SK-N-SH (cell line): Measurements from ENCODE around the gene GANAB. TPM values are rescaled to one million over a fixed set of nuclear protein-coding genes. Genes with fewer than 3 reads are reported as not detected.

ENCODE experiments used
- CTCF ChIA-PET: fragments of 300-600, 350-600 bp; formaldehyde crosslinking; extraction: SDS; loops from one replicate; lab custom pipeline; 2021; lab: Yijun Ruan, JAX
- POLR2A ChIA-PET: fragments of 350-600 bp; sonication (Branson Sonifier 250); formaldehyde crosslinking; extraction: SDS; loops from one replicate; lab custom pipeline; 2020; ENCODE audit warnings: antibody characterized with exemption, inconsistent platforms; lab: Yijun Ruan, JAX
- DNase-seq: peaks from one replicate; pipeline ENCODE4 v3.0.0; 2012
- H2AFZ ChIP-seq: fragments of 200-600 bp; sonication (generic); 2 replicates; pipeline ENCODE4 v1.8.1; 2016; ENCODE audit warnings: antibody characterized with exemption, mild to moderate bottlenecking, low read depth
- H3F3A ChIP-seq: fragments of 200-600 bp; sonication (generic); replicated peaks from 2 replicates; pipeline ENCODE3; 2016; ENCODE audit warnings: antibody characterized with exemption, mild to moderate bottlenecking; ENCODE audit not compliant: insufficient read depth
- H3K27ac ChIP-seq, 2 experiments: fragments of 200-500 bp in 1 of 2; fragments of 200-600 bp in 1 of 2; sonication (Bioruptor generic) in 1 of 2; sonication (generic), shearing (Covaris generic) in 1 of 2; 2 replicates each; pipeline versions ENCODE4 v1.5.1 to v1.6.1; 2014 to 2016; ENCODE audit warnings: low read depth in 2 of 2, inconsistent platforms in 1 of 2, low read length in 1 of 2, mild to moderate bottlenecking in 1 of 2, mixed read lengths in 1 of 2
- H3K27me3 ChIP-seq: fragments of 200-600 bp; sonication (generic), shearing (Covaris generic); 2 replicates; pipeline ENCODE4 v1.6.1; 2016; ENCODE audit warnings: mixed run types; ENCODE audit not compliant: insufficient read depth
- H3K36me3 ChIP-seq, 2 experiments: fragments of 200-500 bp in 1 of 2; fragments of 200-600 bp in 1 of 2; sonication (Bioruptor generic) in 1 of 2; sonication (generic) in 1 of 2; replicated peaks in 1 of 2; 2 replicates each; pipeline versions ENCODE3 to v1.5.1; 2014 to 2016; ENCODE audit warnings: low read length in 1 of 2, mild to moderate bottlenecking in 1 of 2; ENCODE audit not compliant: insufficient read depth in 2 of 2, control insufficient read depth in 1 of 2
- H3K4me1 ChIP-seq, 2 experiments: fragments of 200-500 bp in 1 of 2; fragments of 200-600 bp in 1 of 2; sonication (Bioruptor generic) in 1 of 2; sonication (generic), shearing (Covaris generic) in 1 of 2; 2 replicates each; pipeline versions ENCODE4 v1.5.1 to v1.6.1; 2014 to 2016; ENCODE audit warnings: low read depth in 1 of 2, low read length in 1 of 2, mixed run types in 1 of 2; ENCODE audit not compliant: insufficient read depth in 2 of 2, control insufficient read depth in 1 of 2
- H3K4me2 ChIP-seq: fragments of 200-600 bp; sonication (generic), shearing (Covaris generic); 2 replicates; pipeline ENCODE4 v1.6.1; 2017; ENCODE audit warnings: mixed run types
- H3K4me3 ChIP-seq, 2 experiments: fragments of 200-500 bp in 1 of 2; fragments of 200-600 bp in 1 of 2; sonication (Bioruptor generic) in 1 of 2; sonication (generic), shearing (Covaris generic) in 1 of 2; 2 replicates each; pipeline versions ENCODE4 v1.5.1 to v1.8.1; 2014 to 2016; ENCODE audit warnings: low read depth in 2 of 2, inconsistent platforms in 1 of 2, low read length in 1 of 2, mild to moderate bottlenecking in 1 of 2, mixed read lengths in 1 of 2, moderate library complexity in 1 of 2
- H3K79me2 ChIP-seq: fragments of 200-600 bp; sonication (generic); 2 replicates; pipeline ENCODE4 v1.8.1; 2017; ENCODE audit warnings: mild to moderate bottlenecking; ENCODE audit not compliant: insufficient read depth
- H3K9ac ChIP-seq: fragments of 200-600 bp; sonication (generic); 2 replicates; pipeline ENCODE4 v1.6.1; 2017; ENCODE audit warnings: mixed run types
- H3K9me2 ChIP-seq: fragments of 200-600 bp; sonication (generic); 2 replicates; pipeline ENCODE4 v1.6.1; 2017; ENCODE audit warnings: mixed run types
- H3K9me3 ChIP-seq: fragments of 200-600 bp; sonication (generic); 2 replicates; pipeline ENCODE4 v1.6.1; 2017; ENCODE audit warnings: mixed run types, mild to moderate bottlenecking, moderate library complexity
- H4K20me1 ChIP-seq: fragments of 200-600 bp; sonication (generic); 2 replicates; pipeline ENCODE4 v1.6.1; 2017; ENCODE audit warnings: mild to moderate bottlenecking, mixed run types; ENCODE audit not compliant: insufficient read depth
- CHD2 ChIP-seq: fragments of 150-350 bp; IDR thresholded peaks from 2 replicates; pipeline ENCODE4 v1.6.1; 2018; ENCODE audit warnings: low read length; ENCODE audit not compliant: partially characterized antibody
- EP300 ChIP-seq, 2 experiments: IDR thresholded peaks; 2 replicates each; pipeline versions ENCODE4 v1.4.0 to v1.6.1; 2012; ENCODE audit warnings: borderline replicate concordance in 1 of 2, low read depth in 1 of 2, low read length in 1 of 2
- FOXM1 ChIP-seq: IDR thresholded peaks from 2 replicates; pipeline ENCODE4 v1.4.0; 2012; ENCODE audit warnings: low read depth, mild to moderate bottlenecking
- GABPA ChIP-seq: IDR thresholded peaks from 2 replicates; pipeline ENCODE4 v1.4.0; 2012; ENCODE audit warnings: low read depth, mild to moderate bottlenecking
- GATA2 ChIP-seq: sonication (generic); formaldehyde crosslinking; IDR thresholded peaks from 2 replicates; pipeline ENCODE4 v1.5.0; 2020; ENCODE audit warnings: mild to moderate bottlenecking, missing genetic modification reagents
- NFIC ChIP-seq: IDR thresholded peaks from 2 replicates; pipeline ENCODE4 v1.4.0; 2012; ENCODE audit warnings: borderline replicate concordance
- RCOR1 ChIP-seq: fragments of 150-350 bp; IDR thresholded peaks from 2 replicates; pipeline ENCODE4 v1.6.1; 2017; ENCODE audit warnings: antibody characterized with exemption, low read length
- RXRA ChIP-seq: IDR thresholded peaks from 2 replicates; pipeline ENCODE4 v1.4.0; 2012; ENCODE audit warnings: low read depth, mild to moderate bottlenecking, borderline replicate concordance
- YY1 ChIP-seq: IDR thresholded peaks from 2 replicates; pipeline ENCODE4 v1.4.0; 2012; ENCODE audit warnings: low read depth, mild to moderate bottlenecking
- WGBS: methylation state at CpG from one replicate; pipeline ENCODE4 v1.1.6; 2017; ENCODE audit warnings: low lambda C conversion rate; 5-methylcytosine and 5-hydroxymethylcytosine counted together
- polyA plus RNA-seq, 3 experiments: library from polyadenylated mRNA; depleted of rRNA; stranded (reverse); fragments of >200 nt; gene quantifications; 2 replicates each; pipeline ENCODE4 v1.2.3, GENCODE V29; 2012
- TF ChIP-seq, protein P1 (sequence below): fragments of 150-350 bp; IDR thresholded peaks from 2 replicates; pipeline ENCODE4 v1.6.1; 2016; ENCODE audit warnings: mild to moderate bottlenecking, low read depth, low read length
- TF ChIP-seq, protein P2 (sequence below): IDR thresholded peaks from 2 replicates; pipeline ENCODE4 v1.4.0; 2012; ENCODE audit warnings: low read depth, borderline replicate concordance
- TF ChIP-seq, protein P3 (sequence below): IDR thresholded peaks from 2 replicates; pipeline ENCODE4; 2012

The GANAB gene
- polyA plus RNA-seq, 1 of the 3 experiments (the other 2 are of a cell fraction): 275 TPM

DNA sequence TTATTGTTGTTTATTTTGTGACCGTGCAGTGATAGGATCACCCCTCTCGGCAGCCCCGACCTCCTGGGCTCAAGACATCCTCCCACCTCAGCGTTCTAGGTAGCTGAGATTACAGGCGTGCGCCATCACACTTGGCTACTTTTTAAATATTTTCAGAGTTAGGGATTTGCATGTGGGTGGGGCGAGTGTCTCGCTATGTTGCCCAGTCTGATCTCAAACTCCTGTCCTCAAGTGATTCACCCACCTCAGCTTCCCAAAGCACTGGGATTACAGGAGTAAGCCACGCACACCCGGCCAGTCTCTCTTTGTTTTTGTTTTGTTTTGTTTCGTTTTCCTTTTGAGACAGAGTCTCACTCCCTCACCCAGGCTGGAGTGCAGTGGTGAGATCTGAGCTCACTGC, 7.9 kb upstream of the GANAB start:
- POLR2A ChIA-PET: interaction anchor here (2.2 kb wide), 1 partner anchor 10 kb away, joined by 31 read pairs; the partner anchor contains the start of genes C11orf98 and CSKMT
- Histone ChIP-seq H3F3A (peaks cover 5% of the 10 kb centered on the region), H3K36me3 (peaks cover 0 to 5% of the 10 kb centered on the region in 2 experiments), H3K9me2 (no peaks in the 10 kb centered on the region), H4K20me1 (no peaks in the 10 kb centered on the region), H3K79me2 (peaks cover 30% of the 10 kb centered on the region), H3K4me1 (peaks cover 2 to 5% of the 10 kb centered on the region in 2 experiments; a peak in 2 of 4 replicates), H3K27me3 (no peaks in the 10 kb centered on the region), H3K9me3 (no peaks in the 10 kb centered on the region), H3K27ac (no peak overlapping the region), H3K4me2 (no peak overlapping the region), H2AFZ (peak overlapping the region; percentile 97; the same call in 1 of the 2 replicates)
- 90% methylated on average over 11 of the region's 11 CpGs for WGBS
- DNase-seq: no peak
- CTCF ChIA-PET: interaction anchor here (1.6 kb wide), 1 partner anchor 41 kb away, joined by 4 read pairs; the partner anchor contains the start of gene ROM1
- TF ChIP-seq FOXM1 (no peak), GATA2 (CRISPR knock-in tag) (no peak), CHD2 (no peak), RXRA (no peak), NFIC (no peak), YY1 (no peak), RCOR1 (no peak), GABPA (no peak), EP300 (IDR thresholded peaks at IDR 0.05; ENCODE audit: borderline replicate concordance in 1 of 2, low read depth in 1 of 2, low read length in 1 of 2) (no peak)
- TF ChIP-seq, protein P1, sequence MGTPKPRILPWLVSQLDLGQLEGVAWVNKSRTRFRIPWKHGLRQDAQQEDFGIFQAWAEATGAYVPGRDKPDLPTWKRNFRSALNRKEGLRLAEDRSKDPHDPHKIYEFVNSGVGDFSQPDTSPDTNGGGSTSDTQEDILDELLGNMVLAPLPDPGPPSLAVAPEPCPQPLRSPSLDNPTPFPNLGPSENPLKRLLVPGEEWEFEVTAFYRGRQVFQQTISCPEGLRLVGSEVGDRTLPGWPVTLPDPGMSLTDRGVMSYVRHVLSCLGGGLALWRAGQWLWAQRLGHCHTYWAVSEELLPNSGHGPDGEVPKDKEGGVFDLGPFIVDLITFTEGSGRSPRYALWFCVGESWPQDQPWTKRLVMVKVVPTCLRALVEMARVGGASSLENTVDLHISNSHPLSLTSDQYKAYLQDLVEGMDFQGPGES: no peak
- TF ChIP-seq, protein P2, sequence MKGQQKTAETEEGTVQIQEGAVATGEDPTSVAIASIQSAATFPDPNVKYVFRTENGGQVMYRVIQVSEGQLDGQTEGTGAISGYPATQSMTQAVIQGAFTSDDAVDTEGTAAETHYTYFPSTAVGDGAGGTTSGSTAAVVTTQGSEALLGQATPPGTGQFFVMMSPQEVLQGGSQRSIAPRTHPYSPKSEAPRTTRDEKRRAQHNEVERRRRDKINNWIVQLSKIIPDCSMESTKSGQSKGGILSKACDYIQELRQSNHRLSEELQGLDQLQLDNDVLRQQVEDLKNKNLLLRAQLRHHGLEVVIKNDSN: no peak
- TF ChIP-seq, protein P3, sequence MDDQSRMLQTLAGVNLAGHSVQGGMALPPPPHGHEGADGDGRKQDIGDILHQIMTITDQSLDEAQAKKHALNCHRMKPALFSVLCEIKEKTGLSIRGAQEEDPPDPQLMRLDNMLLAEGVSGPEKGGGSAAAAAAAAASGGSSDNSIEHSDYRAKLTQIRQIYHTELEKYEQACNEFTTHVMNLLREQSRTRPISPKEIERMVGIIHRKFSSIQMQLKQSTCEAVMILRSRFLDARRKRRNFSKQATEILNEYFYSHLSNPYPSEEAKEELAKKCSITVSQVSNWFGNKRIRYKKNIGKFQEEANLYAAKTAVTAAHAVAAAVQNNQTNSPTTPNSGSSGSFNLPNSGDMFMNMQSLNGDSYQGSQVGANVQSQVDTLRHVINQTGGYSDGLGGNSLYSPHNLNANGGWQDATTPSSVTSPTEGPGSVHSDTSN: no peak
- TF ChIP-seq, all 33 proteins: peak for 0
- no peak overlapping the region for H3K9ac ChIP-seq
- no peak overlapping the region for H3K4me3 ChIP-seq
